ENCODE results near the gene SLC47A2.

DNA sequence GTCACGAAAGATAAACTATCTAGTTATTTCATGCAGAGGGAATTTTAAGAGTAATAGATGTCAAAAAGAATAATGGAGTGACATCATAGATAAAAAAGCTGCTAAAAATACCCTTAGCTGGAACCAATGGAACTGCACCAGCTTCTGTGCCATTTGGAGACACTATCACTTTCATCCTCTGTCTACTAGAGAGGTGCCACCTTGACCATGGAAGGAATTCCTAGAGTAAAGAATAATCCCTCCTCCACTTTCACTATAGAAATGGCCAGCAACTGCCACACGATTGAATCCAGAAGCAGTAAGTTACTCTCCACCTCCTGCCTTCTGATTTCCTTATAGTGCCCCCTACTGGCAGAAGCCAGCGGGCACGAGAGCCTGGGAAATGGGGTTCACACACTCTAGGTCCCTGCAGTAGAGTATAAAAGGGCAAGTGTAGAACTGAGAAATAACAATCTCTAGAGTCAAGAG is 70.6 kb downstream of the SLC47A2 start:
- TF ChIP-seq, protein P1, sequence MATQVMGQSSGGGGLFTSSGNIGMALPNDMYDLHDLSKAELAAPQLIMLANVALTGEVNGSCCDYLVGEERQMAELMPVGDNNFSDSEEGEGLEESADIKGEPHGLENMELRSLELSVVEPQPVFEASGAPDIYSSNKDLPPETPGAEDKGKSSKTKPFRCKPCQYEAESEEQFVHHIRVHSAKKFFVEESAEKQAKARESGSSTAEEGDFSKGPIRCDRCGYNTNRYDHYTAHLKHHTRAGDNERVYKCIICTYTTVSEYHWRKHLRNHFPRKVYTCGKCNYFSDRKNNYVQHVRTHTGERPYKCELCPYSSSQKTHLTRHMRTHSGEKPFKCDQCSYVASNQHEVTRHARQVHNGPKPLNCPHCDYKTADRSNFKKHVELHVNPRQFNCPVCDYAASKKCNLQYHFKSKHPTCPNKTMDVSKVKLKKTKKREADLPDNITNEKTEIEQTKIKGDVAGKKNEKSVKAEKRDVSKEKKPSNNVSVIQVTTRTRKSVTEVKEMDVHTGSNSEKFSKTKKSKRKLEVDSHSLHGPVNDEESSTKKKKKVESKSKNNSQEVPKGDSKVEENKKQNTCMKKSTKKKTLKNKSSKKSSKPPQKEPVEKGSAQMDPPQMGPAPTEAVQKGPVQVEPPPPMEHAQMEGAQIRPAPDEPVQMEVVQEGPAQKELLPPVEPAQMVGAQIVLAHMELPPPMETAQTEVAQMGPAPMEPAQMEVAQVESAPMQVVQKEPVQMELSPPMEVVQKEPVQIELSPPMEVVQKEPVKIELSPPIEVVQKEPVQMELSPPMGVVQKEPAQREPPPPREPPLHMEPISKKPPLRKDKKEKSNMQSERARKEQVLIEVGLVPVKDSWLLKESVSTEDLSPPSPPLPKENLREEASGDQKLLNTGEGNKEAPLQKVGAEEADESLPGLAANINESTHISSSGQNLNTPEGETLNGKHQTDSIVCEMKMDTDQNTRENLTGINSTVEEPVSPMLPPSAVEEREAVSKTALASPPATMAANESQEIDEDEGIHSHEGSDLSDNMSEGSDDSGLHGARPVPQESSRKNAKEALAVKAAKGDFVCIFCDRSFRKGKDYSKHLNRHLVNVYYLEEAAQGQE (IDR thresholded peaks at IDR 0.05; ENCODE audit: borderline replicate concordance), result no peak
- TF ChIP-seq, protein P1 (CRISPR knock-in tag; IDR thresholded peaks at IDR 0.05; ENCODE audit: low read depth), result no peak
- TF ChIP-seq, protein P2, sequence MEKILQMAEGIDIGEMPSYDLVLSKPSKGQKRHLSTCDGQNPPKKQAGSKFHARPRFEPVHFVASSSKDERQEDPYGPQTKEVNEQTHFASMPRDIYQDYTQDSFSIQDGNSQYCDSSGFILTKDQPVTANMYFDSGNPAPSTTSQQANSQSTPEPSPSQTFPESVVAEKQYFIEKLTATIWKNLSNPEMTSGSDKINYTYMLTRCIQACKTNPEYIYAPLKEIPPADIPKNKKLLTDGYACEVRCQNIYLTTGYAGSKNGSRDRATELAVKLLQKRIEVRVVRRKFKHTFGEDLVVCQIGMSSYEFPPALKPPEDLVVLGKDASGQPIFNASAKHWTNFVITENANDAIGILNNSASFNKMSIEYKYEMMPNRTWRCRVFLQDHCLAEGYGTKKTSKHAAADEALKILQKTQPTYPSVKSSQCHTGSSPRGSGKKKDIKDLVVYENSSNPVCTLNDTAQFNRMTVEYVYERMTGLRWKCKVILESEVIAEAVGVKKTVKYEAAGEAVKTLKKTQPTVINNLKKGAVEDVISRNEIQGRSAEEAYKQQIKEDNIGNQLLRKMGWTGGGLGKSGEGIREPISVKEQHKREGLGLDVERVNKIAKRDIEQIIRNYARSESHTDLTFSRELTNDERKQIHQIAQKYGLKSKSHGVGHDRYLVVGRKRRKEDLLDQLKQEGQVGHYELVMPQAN (IDR thresholded peaks at IDR 0.05; ENCODE audit: borderline replicate concordance), result no peak
- TF ChIP-seq BMI1 (IDR thresholded peaks at IDR 0.05; ENCODE audit: low read length) (no peak), FOXJ2 (tag; IDR thresholded peaks at IDR 0.05) (no peak), CREB1 (IDR thresholded peaks at IDR 0.05) (no peak), CREB1 (CRISPR knock-in tag; IDR thresholded peaks at IDR 0.05) (no peak), ZNF282 (CRISPR knock-in tag; IDR thresholded peaks at IDR 0.05) (no peak), FOSL1 (tag; conservative IDR thresholded peaks at IDR 0.05) (no peak), HDAC8 (tag; IDR thresholded peaks at IDR 0.05) (no peak), POLR2A (conservative IDR thresholded peaks at IDR 0.05) (no peak), LEF1 (IDR thresholded peaks at IDR 0.05) (no peak)
- TF ChIP-seq, protein P3, sequence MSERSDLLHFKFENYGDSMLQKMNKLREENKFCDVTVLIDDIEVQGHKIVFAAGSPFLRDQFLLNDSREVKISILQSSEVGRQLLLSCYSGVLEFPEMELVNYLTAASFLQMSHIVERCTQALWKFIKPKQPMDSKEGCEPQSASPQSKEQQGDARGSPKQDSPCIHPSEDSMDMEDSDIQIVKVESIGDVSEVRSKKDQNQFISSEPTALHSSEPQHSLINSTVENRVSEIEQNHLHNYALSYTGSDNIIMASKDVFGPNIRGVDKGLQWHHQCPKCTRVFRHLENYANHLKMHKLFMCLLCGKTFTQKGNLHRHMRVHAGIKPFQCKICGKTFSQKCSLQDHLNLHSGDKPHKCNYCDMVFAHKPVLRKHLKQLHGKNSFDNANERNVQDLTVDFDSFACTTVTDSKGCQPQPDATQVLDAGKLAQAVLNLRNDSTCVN (CRISPR knock-in tag; IDR thresholded peaks at IDR 0.05), result no peak
